ENCODE data around the gene MASP1.
"Not testable (repeated sequence)": the region's sequence is repeated elsewhere in the genome, so short reads cannot be mapped to it uniquely, and the experiment has no call there.

The MASP1 gene

DNA sequence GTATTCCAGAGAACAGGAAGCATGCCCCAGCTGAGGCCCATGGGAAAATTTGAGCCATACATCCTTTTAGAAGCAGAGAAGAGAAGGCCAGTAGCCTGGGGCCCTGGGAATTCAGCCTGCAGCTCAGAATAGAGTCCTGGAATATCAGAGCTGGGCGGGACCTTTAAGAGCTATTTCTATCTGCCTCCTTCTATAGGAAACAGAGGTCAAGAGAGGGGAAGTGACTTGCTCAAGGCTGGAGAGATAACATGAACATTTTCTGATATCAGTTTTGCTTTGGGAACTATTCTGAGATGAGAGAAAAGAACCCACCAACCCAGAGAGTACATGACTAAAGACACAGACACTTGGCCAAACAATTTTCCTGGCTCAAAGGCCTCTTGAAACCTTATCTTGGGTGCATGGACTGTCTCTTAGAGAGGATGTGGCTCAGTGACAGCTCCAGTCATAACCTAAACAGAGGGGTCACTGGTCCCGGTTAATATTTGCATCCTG is 26.0 kb downstream of the MASP1 start:
- in situ Hi-C loops (cut with MboI; ENCODE audit: low sequenced_read_pairs), result no loop called here

DNA sequence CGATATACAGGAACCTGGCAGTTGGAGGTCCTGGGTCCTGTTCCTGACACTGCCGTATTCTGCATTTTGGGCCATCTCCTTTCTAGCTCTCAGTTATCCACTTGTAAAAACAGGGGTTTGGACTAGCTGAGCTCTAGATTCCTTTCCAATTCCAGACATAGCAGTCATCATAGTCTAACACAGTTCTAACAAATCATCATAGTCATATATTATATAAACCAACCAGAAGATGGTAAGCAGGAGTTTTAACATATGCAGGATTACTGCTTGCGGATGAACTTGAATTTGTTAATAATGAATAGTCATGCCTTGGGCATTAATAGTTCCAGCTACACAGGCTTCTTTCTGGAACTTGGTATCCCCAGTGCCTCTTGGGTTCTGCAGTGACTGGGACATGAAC is 26.6 kb downstream of the MASP1 start:
- in situ Hi-C loops (cut with MboI; ENCODE audit: low sequenced_read_pairs), result no loop called here

DNA sequence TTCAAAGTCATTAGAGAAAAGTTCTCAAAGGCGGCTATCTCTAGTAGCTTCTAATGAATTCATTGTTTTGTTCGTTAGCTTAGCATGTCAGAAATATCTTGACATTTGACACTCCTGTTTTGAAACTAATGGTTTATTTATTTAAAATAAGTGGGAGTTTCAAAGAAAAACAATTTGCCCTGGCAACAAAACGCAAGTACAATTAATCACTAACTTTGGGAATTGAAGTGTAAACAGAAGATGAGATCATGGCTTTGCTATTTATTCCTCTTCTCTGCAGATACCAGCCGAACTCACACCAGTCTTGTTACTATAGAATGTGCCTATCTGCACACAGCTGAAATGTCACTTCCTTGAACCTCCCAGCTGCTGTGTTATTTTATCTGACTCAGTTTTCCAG is 27.5 kb downstream of the MASP1 start:
- in situ Hi-C loops (cut with MboI; ENCODE audit: low sequenced_read_pairs), result no loop called here

DNA sequence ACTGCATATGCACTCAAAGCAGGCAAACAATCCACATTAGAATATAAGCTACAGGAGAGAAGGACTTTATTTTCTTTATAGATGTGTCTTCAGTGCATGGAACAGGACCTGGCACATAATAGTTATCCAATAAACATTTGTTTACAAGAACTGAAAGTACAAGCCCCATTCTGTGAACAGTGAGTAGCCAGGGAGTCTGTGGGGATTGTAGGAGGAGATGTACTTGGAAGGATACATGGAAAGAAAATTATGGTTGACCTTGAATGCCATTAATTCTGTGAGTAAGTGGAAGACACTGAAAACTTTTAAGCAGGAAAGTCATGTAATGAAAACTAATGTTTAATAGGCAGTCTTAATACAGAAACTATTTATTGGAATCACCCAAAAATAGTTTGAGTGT is 28.3 kb downstream of the MASP1 start:
- in situ Hi-C loops (cut with MboI; ENCODE audit: low sequenced_read_pairs), result no loop called here

DNA sequence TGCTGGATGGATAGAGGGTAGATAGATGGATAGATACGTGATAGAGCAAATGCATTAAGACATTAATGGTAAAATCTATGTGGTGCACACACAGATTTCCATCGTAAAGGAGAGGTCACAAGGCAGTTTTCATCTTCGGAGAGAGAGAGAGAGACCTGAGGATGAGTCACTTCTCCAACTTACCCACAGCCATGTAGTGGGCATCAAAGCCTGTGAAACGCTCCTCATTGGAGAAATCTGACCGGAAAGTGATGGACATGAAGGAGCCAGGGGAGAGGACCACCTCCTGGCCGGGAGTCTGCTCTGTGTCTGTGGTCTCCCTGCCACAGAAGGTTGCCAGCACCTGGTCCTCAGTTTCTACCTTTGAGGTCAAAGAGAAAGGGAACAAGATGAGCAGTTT is 29.2 kb downstream of the MASP1 start:
- in situ Hi-C loops (cut with MboI; ENCODE audit: low sequenced_read_pairs), result no loop called here

DNA sequence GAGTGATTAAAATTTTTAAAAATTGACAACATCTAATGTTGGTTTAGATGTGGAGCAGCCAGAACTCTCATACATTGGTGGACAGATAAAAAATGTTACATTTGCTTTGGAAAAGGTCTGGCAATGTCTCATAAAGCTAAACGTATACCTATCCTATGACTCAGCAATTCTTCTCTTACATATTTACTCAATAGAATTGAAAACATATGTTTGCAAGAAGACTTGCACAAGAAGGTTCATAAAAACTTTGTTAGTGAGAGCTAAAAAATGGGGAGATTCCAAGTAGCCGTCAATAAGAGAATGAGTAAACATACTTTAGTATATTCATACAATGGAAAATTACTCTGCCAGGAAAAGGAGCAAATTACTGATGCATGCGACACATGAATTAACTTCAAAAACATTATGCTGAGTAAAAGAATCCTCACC is 30.0 kb downstream of the MASP1 start:
- in situ Hi-C loops (cut with MboI; ENCODE audit: low sequenced_read_pairs), result no loop called here

DNA sequence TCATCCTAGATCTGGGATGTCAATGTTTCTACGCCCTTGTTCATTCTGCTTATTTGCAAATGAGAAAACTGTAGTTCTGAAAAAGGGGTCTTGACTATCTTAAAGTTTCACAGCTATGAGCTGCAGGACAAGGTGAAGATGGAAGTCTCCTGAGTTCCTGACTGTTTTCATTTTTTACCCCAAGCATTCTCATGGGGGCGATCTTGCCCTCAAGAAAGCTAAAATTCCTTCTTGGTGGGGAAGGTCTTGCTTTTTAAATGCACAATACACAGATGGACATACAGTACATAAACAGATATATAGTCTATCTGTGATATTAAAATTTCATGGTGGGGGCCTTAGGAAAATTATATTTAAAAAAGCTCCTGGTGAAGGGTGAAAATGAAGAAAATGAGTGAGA is 32.4 kb downstream of the MASP1 start:
- in situ Hi-C loops (cut with MboI; ENCODE audit: low sequenced_read_pairs), result no loop called here

DNA sequence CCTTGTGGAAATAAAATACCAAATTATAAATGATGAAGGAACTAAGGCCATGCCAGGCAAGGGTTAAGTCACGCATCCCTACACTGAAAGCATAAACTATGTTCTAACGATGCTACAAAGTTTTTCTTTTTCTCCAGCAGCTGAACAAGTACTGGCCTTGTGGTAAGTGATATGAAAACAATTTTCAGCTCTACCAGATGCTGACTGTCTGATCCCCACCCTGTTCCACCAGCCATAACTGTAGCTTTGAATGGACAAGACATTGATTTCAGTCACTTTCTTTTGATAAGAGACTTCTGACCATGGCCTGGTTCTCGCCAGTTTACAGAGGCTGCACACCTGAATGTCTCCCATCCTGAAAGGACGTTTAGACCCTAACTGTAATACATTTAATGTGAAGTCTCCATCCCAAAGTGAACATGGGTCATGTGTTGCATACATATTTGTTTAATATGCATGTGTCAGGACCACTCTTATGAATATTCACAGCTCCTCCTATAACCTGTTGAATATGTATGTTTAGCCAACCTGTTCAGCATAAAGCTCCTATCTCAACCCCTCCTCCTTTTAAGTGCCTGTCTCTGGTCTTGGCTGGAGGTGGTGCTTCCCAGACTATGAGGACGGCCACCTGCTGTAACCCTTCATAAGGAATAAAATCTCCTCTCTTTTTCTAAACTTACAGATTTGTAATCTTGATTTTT is 33.4 kb downstream of the MASP1 start:
- in situ Hi-C loops (cut with MboI; ENCODE audit: low sequenced_read_pairs), result no loop called here

GRCh38 chr3:187257471-187257870 is 34.1 kb downstream of the MASP1 start:
- in situ Hi-C loops (cut with MboI; ENCODE audit: low sequenced_read_pairs), result no loop called here

DNA sequence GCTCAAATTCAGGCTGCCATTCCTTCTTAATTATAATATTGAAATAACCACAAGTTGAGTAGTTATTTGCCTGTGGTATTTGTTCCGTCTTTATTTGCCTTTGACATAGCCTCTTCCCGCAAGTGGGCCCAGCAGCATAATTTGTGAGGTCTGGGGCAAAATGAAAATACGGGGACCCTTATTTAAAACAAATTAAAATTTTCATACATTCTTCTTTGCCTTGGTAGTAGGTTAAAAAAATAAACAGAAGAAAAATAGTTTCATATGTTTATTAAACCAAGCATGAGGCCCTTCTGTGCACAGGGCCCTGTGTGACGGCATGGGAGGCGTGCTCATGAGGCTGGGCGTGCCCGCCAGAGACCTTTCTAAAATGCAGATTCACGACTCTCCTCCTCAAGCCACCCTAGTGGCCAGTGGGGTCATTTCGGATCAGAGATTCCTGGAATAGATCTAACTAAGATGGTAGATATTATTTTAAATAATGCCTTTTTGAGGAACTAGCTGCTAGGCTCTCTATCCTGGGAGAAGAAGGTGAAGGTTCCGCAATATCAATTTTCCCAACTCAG is 35.4 kb downstream of the MASP1 start:
- in situ Hi-C loops (cut with MboI; ENCODE audit: low sequenced_read_pairs), result no loop called here

DNA sequence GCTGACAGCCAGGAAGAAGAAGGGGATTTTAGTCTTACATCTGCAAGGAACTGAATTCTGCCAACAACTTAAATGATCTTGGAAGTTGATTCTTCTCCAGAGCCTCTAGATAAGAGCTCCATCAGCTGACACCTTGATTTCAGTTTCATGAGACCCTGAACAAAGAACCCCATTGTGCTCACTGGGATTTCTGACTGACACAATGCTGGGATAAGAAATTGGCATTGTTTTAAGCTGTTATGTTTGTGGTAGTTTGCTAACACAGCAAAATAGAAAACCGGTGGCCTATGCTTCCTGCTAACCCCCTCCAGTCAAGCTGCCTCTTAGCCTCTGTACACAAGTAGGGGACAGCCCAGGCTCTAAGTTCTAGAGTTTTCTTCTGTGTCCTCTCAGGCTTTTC is 36.2 kb downstream of the MASP1 start:
- in situ Hi-C loops (cut with MboI; ENCODE audit: low sequenced_read_pairs), result no loop called here

DNA sequence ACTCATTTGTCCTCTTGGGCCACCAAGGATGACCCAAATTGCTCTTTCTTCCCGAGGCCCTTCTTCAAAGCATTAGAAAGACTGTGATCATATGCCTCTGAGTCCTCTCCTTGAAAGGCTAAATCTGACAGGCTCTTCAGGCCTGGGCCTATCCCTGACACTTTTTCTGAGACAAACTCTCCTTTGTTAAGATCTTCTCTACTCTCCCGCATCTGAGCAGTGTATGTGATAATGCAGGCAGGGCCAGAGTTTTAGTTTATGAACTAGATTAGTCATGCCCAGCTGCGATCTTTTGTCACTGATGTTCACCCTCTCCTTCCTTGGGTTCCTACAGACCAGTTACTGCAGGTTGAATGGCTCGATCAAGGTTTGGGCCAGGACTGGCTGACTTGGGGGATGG is 39.2 kb downstream of the MASP1 start:
- in situ Hi-C loops (cut with MboI; ENCODE audit: low sequenced_read_pairs), result no loop called here

- in situ Hi-C loops (cut with MboI; ENCODE audit: low sequenced_read_pairs), result no loop called here
Observed at GRCh38 chr3:187251599-187251998, 39.9 kb downstream of the MASP1 start.

DNA sequence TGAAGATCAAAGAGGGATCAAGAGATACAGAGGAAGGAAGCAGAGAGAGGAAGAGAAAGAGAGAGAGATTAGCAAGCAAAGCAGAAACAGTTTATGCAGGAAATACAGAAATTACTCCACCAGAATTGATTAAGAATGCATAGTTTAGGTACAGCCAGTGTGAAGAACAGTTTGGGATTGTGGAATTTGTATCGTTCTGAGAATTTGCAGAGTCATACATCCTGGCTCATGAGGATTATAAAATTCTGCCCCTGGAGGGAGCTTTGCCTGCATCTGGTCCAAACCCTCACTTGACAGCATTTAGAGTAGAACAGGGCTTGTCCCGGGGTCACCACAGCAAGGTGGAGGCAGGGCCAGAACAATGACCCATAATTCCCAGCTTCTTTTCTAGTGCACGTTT is 44.1 kb downstream of the MASP1 start:
- in situ Hi-C loops (cut with MboI; ENCODE audit: low sequenced_read_pairs), result no loop called here

GRCh38 chr3:187243933-187244524 is 47.5 kb downstream of the MASP1 start:
- in situ Hi-C loops (cut with MboI; ENCODE audit: low sequenced_read_pairs), result no loop called here

GRCh38 chr3:187242900-187243299 is 48.6 kb downstream of the MASP1 start:
- in situ Hi-C loops (cut with MboI; ENCODE audit: low sequenced_read_pairs), result no loop called here

DNA sequence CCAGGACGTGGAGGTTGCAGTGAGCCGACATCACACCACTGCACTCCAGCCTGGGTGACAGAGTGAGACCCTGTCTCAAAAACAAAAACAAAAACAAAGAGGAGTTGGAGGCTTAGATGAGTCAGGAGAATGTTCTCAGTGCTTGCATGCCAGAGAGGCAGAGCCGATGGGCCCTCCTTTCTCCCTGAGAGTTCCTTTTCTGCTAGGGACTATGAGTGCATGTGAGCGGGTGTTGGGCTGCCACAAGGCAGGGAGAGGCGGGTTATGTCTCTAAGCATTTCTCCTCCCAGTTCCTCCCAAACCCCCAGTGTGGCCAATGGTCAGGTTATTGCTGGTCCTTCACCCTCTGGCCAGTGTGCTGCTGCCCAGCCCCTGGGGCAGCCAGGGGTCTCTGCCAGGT is 49.1 kb downstream of the MASP1 start:
- in situ Hi-C loops (cut with MboI; ENCODE audit: low sequenced_read_pairs), result no loop called here

GRCh38 chr3:187238835-187239234 is 52.7 kb downstream of the MASP1 start:
- in situ Hi-C loops (cut with MboI; ENCODE audit: low sequenced_read_pairs), result not testable (repeated sequence)

DNA sequence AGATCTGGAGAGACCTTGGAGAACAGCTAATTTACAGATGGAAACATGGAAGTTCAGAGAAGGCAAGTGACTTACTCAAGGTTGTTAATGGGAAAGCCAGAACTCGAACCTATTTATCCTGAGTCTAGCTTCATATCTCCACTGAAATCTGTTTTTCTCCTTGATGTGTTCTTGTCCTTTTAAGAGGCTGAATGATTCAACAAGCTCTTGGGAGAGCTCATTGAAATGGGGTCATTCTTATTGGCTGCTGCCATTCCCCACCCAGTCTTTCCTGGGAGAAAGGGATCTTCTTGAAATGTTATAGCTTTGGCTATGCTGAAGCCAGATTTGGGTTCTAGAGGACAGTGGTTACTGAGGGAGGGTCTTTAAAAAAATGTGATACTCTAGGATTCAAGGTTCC is 53.3 kb downstream of the MASP1 start:
- in situ Hi-C loops (cut with MboI; ENCODE audit: low sequenced_read_pairs), result no loop called here

DNA sequence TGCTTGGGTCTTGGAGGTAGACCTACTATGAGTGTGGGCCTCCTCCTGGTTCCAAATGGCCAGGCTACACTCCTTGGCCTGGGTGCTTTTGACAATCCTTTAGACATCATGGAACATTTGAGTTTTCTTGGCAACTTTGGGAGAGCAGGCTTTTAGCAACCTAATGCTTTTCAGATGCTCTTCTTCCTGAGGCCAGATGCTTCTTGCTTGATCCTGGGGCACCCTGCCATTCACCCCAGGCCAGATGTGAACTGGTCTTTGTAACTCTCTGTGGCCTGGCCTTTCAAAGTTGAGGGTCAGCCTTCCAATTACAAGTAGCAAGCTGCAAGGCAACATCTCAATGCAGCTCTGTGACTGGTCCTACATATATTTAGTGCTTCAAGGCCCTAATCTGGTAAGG is 53.8 kb downstream of the MASP1 start:
- in situ Hi-C loops (cut with MboI; ENCODE audit: low sequenced_read_pairs), result no loop called here

GRCh38 chr3:187236962-187237361 is 54.6 kb downstream of the MASP1 start:
- in situ Hi-C loops (cut with MboI; ENCODE audit: low sequenced_read_pairs), result no loop called here

GRCh38 chr3:187230011-187230410 is 61.5 kb downstream of the MASP1 start:
- in situ Hi-C loops (cut with MboI; ENCODE audit: low sequenced_read_pairs), result no loop called here
